ENCODE results near the gene RAVER2.

- no peak for TF ChIP-seq CTCF (IDR thresholded peaks at IDR 0.05; ENCODE audit: low read length)
- TF ChIP-seq EZH2 (IDR thresholded peaks at IDR 0.05; ENCODE audit: borderline replicate concordance, low read length) = no peak
Observed at GRCh38 chr1:64809309-64809708, 64.4 kb downstream of the RAVER2 start.

Data from OCI-LY1 (cell line).